Right lobe of liver (tissue), 4 donors: Measurements from ENCODE around the gene RPTOR.

Experiments used
- CTCF ChIP-seq, 4 donors: fragments of 200-600 bp in 3 of 4; fragments of 450-650 bp in 1 of 4; IDR thresholded peaks; one replicate each; pipeline versions ENCODE4 v1.5.1 to v1.8.0; 2016 to 2022; ENCODE audit warnings: antibody characterized with exemption in 4 of 4, mild to moderate bottlenecking in 2 of 4
- POLR2A ChIP-seq: fragments of 450-650 bp; IDR thresholded peaks from one replicate; pipeline ENCODE4 v1.6.1; 2017; ENCODE audit warnings: antibody characterized with exemption, mild to moderate bottlenecking
- donor health status: DM: no; HTN: no; CAD: no.
- donor health status: DM: no; HTN: no; CAD: no.
- donor health status: DM: no; HTN: yes; CAD: no.

- TF ChIP-seq POLR2A (no peak), CTCF (IDR thresholded peaks at IDR 0.05) (no peak)
Observed at GRCh38 chr17:80666867-80667266, 122.2 kb downstream of the RPTOR start.
